Progenitor cell of endocrine pancreas (in vitro differentiated cells): ENCODE measurements around the gene LIMS1. TPM values are rescaled to one million over a fixed set of nuclear protein-coding genes. Genes with fewer than 3 reads are reported as not detected.
"Not testable (repeated sequence)": the region's sequence is repeated elsewhere in the genome, so short reads cannot be mapped to it uniquely, and the experiment has no call there.

Experiments used
- DNase-seq: peaks from one replicate; pipeline ENCODE4 v3.0.0; 2021; ENCODE audit warnings: low spot score; ENCODE audit not compliant: unreplicated experiment
- H3K27ac Mint-ChIP-seq: 2 replicates; pipeline ENCODE4 v1.8.0; 2021; ENCODE audit warnings: mild to moderate bottlenecking, moderate library complexity, mixed read lengths
- H3K27me3 Mint-ChIP-seq: 2 replicates; pipeline ENCODE4 v1.8.0; 2021; ENCODE audit warnings: mixed read lengths
- H3K36me3 Mint-ChIP-seq: 2 replicates; pipeline ENCODE4 v1.8.0; 2022; ENCODE audit warnings: mixed read lengths; ENCODE audit not compliant: insufficient read depth
- H3K4me1 Mint-ChIP-seq: 2 replicates; pipeline ENCODE4 v1.8.0; 2021; ENCODE audit warnings: low read depth, mixed read lengths
- H3K4me3 Mint-ChIP-seq: 2 replicates; pipeline ENCODE4 v1.8.0; 2021; ENCODE audit warnings: low read depth, mild to moderate bottlenecking, moderate library complexity, mixed read lengths
- H3K9me3 Mint-ChIP-seq: 2 replicates; pipeline ENCODE4 v1.8.0; 2021; ENCODE audit warnings: low read depth, mixed read lengths
- CTCF ChIP-seq: fragments of 200-600 bp; sonication (generic); IDR thresholded peaks from one replicate; pipeline ENCODE4 v1.5.0; 2021; ENCODE audit warnings: antibody characterized with exemption, mild to moderate bottlenecking; ENCODE audit not compliant: unreplicated experiment
- total RNA-seq: library from RNA; stranded (reverse); gene quantifications from 2 replicates; pipeline ENCODE4 v1.2.1, GENCODE V29; 2021

Gene LIMS1
- total RNA-seq, 1 donor from 2014 or later: 37.7 TPM

- H3K36me3 Mint-ChIP-seq: no peaks in the 10 kb centered on the region
- H3K4me3 Mint-ChIP-seq: no peak overlapping the region
- no peaks in the 10 kb centered on the region for H3K27me3 Mint-ChIP-seq
- no peak for TF ChIP-seq CTCF
- H3K27ac Mint-ChIP-seq: no peak overlapping the region
- H3K4me1 Mint-ChIP-seq: peaks cover 17% of the 10 kb centered on the region
- no peak for DNase-seq
- H3K9me3 Mint-ChIP-seq: no peaks in the 10 kb centered on the region
Measured at GRCh38 chr2:108555572-108555971, 21.3 kb downstream of the LIMS1 start.

- H3K27ac Mint-ChIP-seq, H3K9me3 Mint-ChIP-seq, H3K27me3 Mint-ChIP-seq, DNase-seq, H3K4me3 Mint-ChIP-seq, H3K36me3 Mint-ChIP-seq: not testable (repeated sequence)
- H3K4me1 Mint-ChIP-seq: peaks cover 25% of the 10 kb centered on the region
Measured at GRCh38 chr2:108556581-108556980, 22.3 kb downstream of the LIMS1 start.

GRCh38 chr2:108560241-108560811, 26.1 kb downstream of the LIMS1 start:
- no peak overlapping the region for H3K4me3 Mint-ChIP-seq
- no peak for DNase-seq
- peaks cover 8% of the 10 kb centered on the region for H3K36me3 Mint-ChIP-seq
- H3K27ac Mint-ChIP-seq: peak overlapping the region; percentile 81
- H3K4me1 Mint-ChIP-seq: peaks cover 18% of the 10 kb centered on the region
- no peaks in the 10 kb centered on the region for H3K9me3 Mint-ChIP-seq
- TF ChIP-seq CTCF: no peak
- H3K27me3 Mint-ChIP-seq: no peaks in the 10 kb centered on the region

GRCh38 chr2:108560895-108561530, 26.7 kb downstream of the LIMS1 start:
- peak overlapping the region; percentile 68 for H3K27ac Mint-ChIP-seq
- no peak for TF ChIP-seq CTCF

GRCh38 chr2:108562274-108562673, 28.0 kb downstream of the LIMS1 start:
- DNase-seq: no peak
- Mint-ChIP-seq H3K4me3 (no peak overlapping the region), H3K9me3 (no peaks in the 10 kb centered on the region), H3K4me1 (peaks cover 18% of the 10 kb centered on the region), H3K27ac (no peak overlapping the region), H3K36me3 (peaks cover 8% of the 10 kb centered on the region), H3K27me3 (no peaks in the 10 kb centered on the region)
- TF ChIP-seq CTCF: no peak

More at GRCh38 chr2:108560895-108561530, 26.7 kb downstream of the LIMS1 start:
- DNase-seq: no peak
- Mint-ChIP-seq H3K4me1 (peaks cover 18% of the 10 kb centered on the region), H3K9me3 (no peaks in the 10 kb centered on the region), H3K4me3 (no peak overlapping the region), H3K36me3 (peaks cover 8% of the 10 kb centered on the region), H3K27me3 (no peaks in the 10 kb centered on the region)

- Mint-ChIP-seq H3K4me1 (peaks cover 17% of the 10 kb centered on the region), H3K9me3 (no peaks in the 10 kb centered on the region), H3K4me3 (no peak overlapping the region), H3K27me3 (no peaks in the 10 kb centered on the region), H3K27ac (peak overlapping the region; percentile 62), H3K36me3 (peaks cover 9% of the 10 kb centered on the region)
- TF ChIP-seq CTCF: no peak
- DNase-seq: no peak
Measured at GRCh38 chr2:108564510-108564909, 30.2 kb downstream of the LIMS1 start.
